Effector memory CD4-positive, alpha-beta T cell (primary cell): Measurements from ENCODE around the gene SOBP.
"Not testable (repeated sequence)": the region's sequence is repeated elsewhere in the genome, so short reads cannot be mapped to it uniquely, and the experiment has no call there.

Experiments used
- DNase-seq, 3 donors: peaks; one replicate each; pipeline ENCODE4 v3.0.0-alpha.2; 2020
- H3K27ac ChIP-seq: 2 replicates; pipeline ENCODE4 v1.7.0; 2013; ENCODE audit warnings: mild to moderate bottlenecking, low read length, moderate library complexity; ENCODE audit not compliant: insufficient read depth, poor library complexity, severe bottlenecking
- H3K27me3 ChIP-seq: replicated peaks from 2 replicates; pipeline ENCODE4 v1.7.0; 2013; ENCODE audit warnings: mild to moderate bottlenecking, low read length; ENCODE audit not compliant: insufficient read depth, control insufficient read depth, poor library complexity, severe bottlenecking
- H3K36me3 ChIP-seq: 2 replicates; pipeline ENCODE4 v1.7.0; 2013; ENCODE audit warnings: mild to moderate bottlenecking, low read length, moderate library complexity; ENCODE audit not compliant: control insufficient read depth, insufficient read depth
- H3K4me1 ChIP-seq: 2 replicates; pipeline ENCODE4 v1.7.0; 2013; ENCODE audit warnings: low read length, mild to moderate bottlenecking; ENCODE audit not compliant: control insufficient read depth, insufficient read depth, poor library complexity, severe bottlenecking
- H3K4me3 ChIP-seq: 2 replicates; pipeline ENCODE4 v1.7.0; 2013; ENCODE audit warnings: low read length, low read depth, mild to moderate bottlenecking; ENCODE audit not compliant: insufficient read depth, poor library complexity, severe bottlenecking
- H3K9me3 ChIP-seq: 2 replicates; pipeline ENCODE4 v1.7.0; 2013; ENCODE audit warnings: mild to moderate bottlenecking, low read length, moderate library complexity; ENCODE audit not compliant: control insufficient read depth

SOBP gene

GRCh38 chr6:107547451-107547840 is 57.5 kb downstream of the SOBP start:
- no peak for DNase-seq
- Histone ChIP-seq H3K4me3 (no peak overlapping the region), H3K4me1 (no peaks in the 10 kb centered on the region), H3K9me3 (no peaks in the 10 kb centered on the region), H3K27me3 (no peaks in the 10 kb centered on the region), H3K27ac (no peak overlapping the region), H3K36me3 (no peaks in the 10 kb centered on the region)

GRCh38 chr6:107550241-107550840 is 60.4 kb downstream of the SOBP start:
- no peaks in the 10 kb centered on the region for H3K9me3 ChIP-seq
- no peaks in the 10 kb centered on the region for H3K36me3 ChIP-seq
- no peaks in the 10 kb centered on the region for H3K4me1 ChIP-seq
- H3K27me3 ChIP-seq: no peaks in the 10 kb centered on the region
- no peak overlapping the region for H3K4me3 ChIP-seq
- H3K27ac ChIP-seq: no peak overlapping the region
- DNase-seq: no peak

DNA sequence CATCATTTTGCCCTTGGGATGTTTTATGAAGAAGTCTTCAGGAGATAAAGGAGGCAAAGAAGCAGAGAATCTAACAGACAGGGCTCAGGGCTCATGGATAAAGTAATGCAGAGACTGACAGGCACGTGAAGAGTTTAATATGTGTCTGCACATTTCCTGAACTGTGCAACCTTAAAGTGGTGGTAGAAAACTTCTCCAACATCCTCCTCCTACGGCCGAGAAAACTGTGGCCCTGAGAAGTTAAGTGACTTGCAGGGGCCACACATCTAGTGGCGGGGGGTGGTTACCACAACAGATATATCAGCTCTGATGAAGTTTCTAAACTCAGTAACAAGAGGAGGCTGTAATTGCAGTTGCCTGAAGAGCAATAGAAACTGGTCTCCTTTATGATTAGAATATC is 61.0 kb downstream of the SOBP start:
- no peak for DNase-seq
- no peak overlapping the region for H3K27ac ChIP-seq
- no peaks in the 10 kb centered on the region for H3K4me1 ChIP-seq
- H3K27me3 ChIP-seq: no peaks in the 10 kb centered on the region
- no peak overlapping the region for H3K4me3 ChIP-seq
- no peaks in the 10 kb centered on the region for H3K9me3 ChIP-seq
- H3K36me3 ChIP-seq: no peaks in the 10 kb centered on the region

DNA sequence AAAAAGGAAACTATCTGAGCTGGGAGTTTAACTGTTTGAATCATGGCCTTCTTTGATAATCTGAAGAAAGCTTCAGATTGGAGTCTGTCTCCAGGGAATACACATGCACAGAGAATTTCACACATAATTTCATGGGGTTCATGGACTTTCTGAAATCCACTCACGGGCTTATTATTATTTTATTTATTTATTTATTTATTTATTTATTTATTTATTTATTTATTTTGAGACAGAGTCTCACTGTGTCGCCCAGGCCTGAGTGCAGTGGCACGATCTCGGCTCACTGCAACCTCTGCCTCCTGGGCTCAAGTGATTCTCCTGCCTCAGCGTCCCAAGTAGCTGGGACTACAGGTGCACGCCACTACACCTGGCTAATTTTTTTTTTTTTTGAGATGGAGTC is 63.2 kb downstream of the SOBP start:
- not testable (repeated sequence) for H3K4me1 ChIP-seq, H3K27ac ChIP-seq, H3K36me3 ChIP-seq, H3K4me3 ChIP-seq, H3K27me3 ChIP-seq, H3K9me3 ChIP-seq, DNase-seq

- Histone ChIP-seq H3K4me3 (no peak overlapping the region), H3K4me1 (no peaks in the 10 kb centered on the region)
Observed at GRCh38 chr6:107554326-107554725, 64.4 kb downstream of the SOBP start.

DNA sequence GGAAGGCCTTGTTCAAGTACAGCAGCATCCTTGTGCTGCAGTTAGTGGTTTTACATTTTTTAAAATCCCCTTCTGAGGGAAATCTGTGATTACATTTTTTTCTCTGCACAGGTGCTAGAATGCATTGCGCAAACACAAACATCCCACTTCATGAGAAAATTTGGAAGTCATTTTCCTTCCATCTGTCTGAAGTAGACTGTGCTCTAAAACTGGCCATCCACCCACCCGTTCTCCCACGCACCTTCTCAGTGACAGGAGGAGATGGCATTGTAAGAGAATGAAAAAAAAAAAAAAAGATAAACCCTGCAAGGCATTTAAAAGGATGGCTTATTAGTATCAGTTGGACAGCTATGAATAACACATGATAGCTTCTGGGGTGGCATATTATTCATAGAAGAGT is 65.0 kb downstream of the SOBP start:
- no peak overlapping the region for H3K4me3 ChIP-seq
- no peaks in the 10 kb centered on the region for H3K27me3 ChIP-seq
- no peak for DNase-seq
- H3K36me3 ChIP-seq: no peaks in the 10 kb centered on the region
- no peak overlapping the region for H3K27ac ChIP-seq
- no peaks in the 10 kb centered on the region for H3K4me1 ChIP-seq
- no peaks in the 10 kb centered on the region for H3K9me3 ChIP-seq

More at GRCh38 chr6:107554326-107554725, 64.4 kb downstream of the SOBP start:
- Histone ChIP-seq H3K27me3 (no peaks in the 10 kb centered on the region), H3K36me3 (no peaks in the 10 kb centered on the region), H3K9me3 (no peaks in the 10 kb centered on the region), H3K27ac (no peak overlapping the region)
- DNase-seq: no peak

DNA sequence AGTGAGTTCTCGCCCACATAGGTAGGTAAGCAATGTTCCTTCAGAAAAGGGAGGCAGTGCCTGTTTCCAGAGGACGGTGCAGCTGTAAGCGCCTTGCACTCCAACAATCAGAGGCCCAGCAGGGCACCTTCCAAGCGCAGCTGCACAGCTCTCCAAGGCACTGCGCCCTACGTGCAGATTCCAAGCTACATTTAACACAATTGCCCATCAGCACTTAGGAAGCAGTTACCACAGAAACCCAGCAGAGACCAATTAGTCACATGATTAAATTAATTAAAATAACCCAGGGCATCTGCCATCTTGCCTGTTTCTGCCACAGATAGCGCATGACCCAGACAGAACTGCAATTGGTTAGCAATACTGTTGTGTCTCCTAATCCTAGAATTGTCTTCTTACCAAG is 65.5 kb downstream of the SOBP start:
- DNase-seq: no peak
- no peak overlapping the region for H3K27ac ChIP-seq
- H3K4me1 ChIP-seq: no peaks in the 10 kb centered on the region
- H3K4me3 ChIP-seq: no peak overlapping the region
- no peaks in the 10 kb centered on the region for H3K36me3 ChIP-seq
- no peaks in the 10 kb centered on the region for H3K9me3 ChIP-seq
- no peaks in the 10 kb centered on the region for H3K27me3 ChIP-seq

DNA sequence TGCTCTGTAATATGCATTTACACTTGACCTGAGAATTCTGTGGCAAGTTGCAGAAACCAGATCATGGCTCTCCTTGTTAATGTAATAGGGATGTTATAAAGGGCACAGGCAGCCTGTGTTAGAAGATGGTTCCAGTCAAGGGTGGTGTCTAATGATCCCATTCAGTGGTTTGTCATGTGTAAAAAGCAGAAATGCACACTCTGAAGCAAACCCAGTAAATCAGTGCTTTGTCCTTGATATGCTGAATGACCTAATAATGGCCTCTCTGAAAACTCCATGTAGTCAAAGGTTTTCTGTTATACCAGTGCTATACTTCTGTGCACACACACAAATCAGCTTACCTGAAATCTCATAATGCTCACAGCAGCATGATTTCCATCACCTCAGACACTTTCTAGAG is 66.2 kb downstream of the SOBP start:
- Histone ChIP-seq H3K27me3 (no peaks in the 10 kb centered on the region), H3K36me3 (no peaks in the 10 kb centered on the region), H3K4me3 (no peak overlapping the region), H3K4me1 (no peaks in the 10 kb centered on the region), H3K9me3 (no peaks in the 10 kb centered on the region), H3K27ac (no peak overlapping the region)
- DNase-seq: no peak

DNA sequence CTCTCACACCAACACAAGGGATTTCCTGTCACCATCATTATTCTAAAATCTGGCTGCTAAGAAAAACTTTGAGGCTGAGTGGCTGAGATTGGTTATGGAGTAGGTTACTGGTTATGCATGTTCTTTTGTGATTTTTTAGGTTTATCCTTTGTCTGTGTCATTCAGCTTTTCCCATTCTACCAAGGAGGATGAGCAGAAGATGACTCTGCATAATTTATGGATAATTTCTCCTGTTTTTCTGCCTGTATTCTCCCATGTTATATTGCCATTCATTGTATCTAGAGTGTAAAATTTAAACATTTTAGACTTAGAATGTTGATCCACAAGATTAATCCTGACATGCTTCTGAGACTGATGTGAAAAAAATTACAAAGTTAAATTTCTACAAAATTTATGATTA is 67.8 kb downstream of the SOBP start:
- Histone ChIP-seq H3K36me3 (no peaks in the 10 kb centered on the region), H3K4me3 (no peak overlapping the region), H3K9me3 (no peaks in the 10 kb centered on the region), H3K27ac (no peak overlapping the region), H3K4me1 (no peaks in the 10 kb centered on the region), H3K27me3 (no peaks in the 10 kb centered on the region)
- DNase-seq: no peak

- H3K27me3 ChIP-seq: no peaks in the 10 kb centered on the region
- no peak overlapping the region for H3K4me3 ChIP-seq
- no peak overlapping the region for H3K27ac ChIP-seq
- DNase-seq: no peak
- H3K36me3 ChIP-seq: no peaks in the 10 kb centered on the region
- H3K4me1 ChIP-seq: no peaks in the 10 kb centered on the region
- no peaks in the 10 kb centered on the region for H3K9me3 ChIP-seq
Observed at GRCh38 chr6:107560657-107561056, 70.7 kb downstream of the SOBP start.

- Histone ChIP-seq H3K36me3 (no peaks in the 10 kb centered on the region), H3K27me3 (no peaks in the 10 kb centered on the region), H3K4me3 (no peak overlapping the region), H3K4me1 (no peaks in the 10 kb centered on the region), H3K27ac (no peak overlapping the region), H3K9me3 (no peaks in the 10 kb centered on the region)
- DNase-seq: no peak
Observed at GRCh38 chr6:107561306-107561705, 71.4 kb downstream of the SOBP start.
